ENCODE results near the gene SRGAP2B.
"Not testable (repeated sequence)": the region's sequence is repeated elsewhere in the genome, so short reads cannot be mapped to it uniquely, and the experiment has no call there.

GRCh38 chr1:144964765-144965164 lies 130.4 kb downstream of the SRGAP2B start:
- not testable (repeated sequence) for TF ChIP-seq CTCF, POLR2A (IDR thresholded peaks at IDR 0.05)

All from body of pancreas (tissue), 4 donors.